ENCODE measurements around the gene RNF223.
A peak's percentile ranks its signal among the peaks of the same experiment; 100 is the strongest.
"Not testable (repeated sequence)": the region's sequence is repeated elsewhere in the genome, so short reads cannot be mapped to it uniquely, and the experiment has no call there.

The RNF223 gene

GRCh38 chr1:1087351-1088028 is 13.4 kb upstream of the RNF223 start:
- no peak for DNase-seq (ENCODE audit: low read depth)

- DNase-seq (ENCODE audit: low read depth) = no peak
Measured at GRCh38 chr1:1086911-1087341, 12.8 kb upstream of the RNF223 start.

- no peak for DNase-seq (ENCODE audit: low read depth)
Measured at GRCh38 chr1:1085911-1086841, 12.1 kb upstream of the RNF223 start.

GRCh38 chr1:1085171-1085841 is 11.2 kb upstream of the RNF223 start:
- DNase-seq (ENCODE audit: low read depth) = no peak

- no peak for DNase-seq (ENCODE audit: low read depth)
Measured at GRCh38 chr1:1084372-1085170, 10.5 kb upstream of the RNF223 start.

- no peak for DNase-seq (ENCODE audit: low read depth)
Measured at GRCh38 chr1:1083416-1084371, 9.6 kb upstream of the RNF223 start.

- DNase-seq (ENCODE audit: low read depth) = no peak
Measured at GRCh38 chr1:1082776-1083415, 8.8 kb upstream of the RNF223 start.

GRCh38 chr1:1082239-1082775 is 8.2 kb upstream of the RNF223 start:
- no peak for DNase-seq (ENCODE audit: low read depth)

GRCh38 chr1:1081311-1082238 is 7.5 kb upstream of the RNF223 start:
- DNase-seq (ENCODE audit: low read depth) = no peak

- DNase-seq (ENCODE audit: low read depth) = no peak
Measured at GRCh38 chr1:1080951-1081310, 6.8 kb upstream of the RNF223 start.

- DNase-seq (ENCODE audit: low read depth) = no peak
Measured at GRCh38 chr1:1080122-1080757, 6.1 kb upstream of the RNF223 start.

GRCh38 chr1:1079408-1080121 is 5.5 kb upstream of the RNF223 start:
- peak; percentile 91 for DNase-seq (ENCODE audit: low read depth)

GRCh38 chr1:1077396-1077795 is 3.3 kb upstream of the RNF223 start:
- not testable (repeated sequence) for DNase-seq (ENCODE audit: low read depth)

GRCh38 chr1:1075148-1075935 is 1.2 kb upstream of the RNF223 start:
- no peak for DNase-seq (ENCODE audit: low read depth)

- DNase-seq (ENCODE audit: low read depth) = no peak
Measured at GRCh38 chr1:1074631-1075147, 583 bp upstream of the RNF223 start.

Data from HS-5 (cell line).